H1 (cell line): ENCODE data around the gene FKBP8. TPM values are rescaled to one million over a fixed set of nuclear protein-coding genes. Genes with fewer than 3 reads are reported as not detected.

Experiments used
- BCL11A ChIP-seq, 2 experiments: IDR thresholded peaks; one replicate each; pipeline ENCODE4 v1.6.1; 2011; ENCODE audit warnings: low read depth in 2 of 2, low read length in 2 of 2, mild to moderate bottlenecking in 2 of 2
- CTCF ChIP-seq, 3 experiments: IDR thresholded peaks; 1 replicate in 2 of 3; 2 replicates in 1 of 3; pipeline versions ENCODE4 v1.5.1 to v1.6.1; 2011; ENCODE audit warnings: low read length in 3 of 3, mild to moderate bottlenecking in 3 of 3, inconsistent platforms in 2 of 3, low read depth in 1 of 3, moderate library complexity in 1 of 3; ENCODE audit not compliant: insufficient read depth in 1 of 3; ENCODE audit errors: control extremely low read depth in 1 of 3
- KDM4A ChIP-seq: IDR thresholded peaks from one replicate; pipeline ENCODE4 v1.7.1; 2012; ENCODE audit warnings: low read depth, mild to moderate bottlenecking, moderate library complexity, low read length, inconsistent platforms; ENCODE audit not compliant: severe bottlenecking
- KDM5A ChIP-seq: fragments of 200-600 bp; IDR thresholded peaks from 2 replicates; pipeline ENCODE4 v1.7.1; 2012; ENCODE audit warnings: mild to moderate bottlenecking, low read length, inconsistent platforms, mixed read lengths
- MAX ChIP-seq: IDR thresholded peaks from 2 replicates; pipeline ENCODE4 v1.6.1; 2012; ENCODE audit warnings: inconsistent platforms
- POLR2AphosphoS5 ChIP-seq: IDR thresholded peaks from 2 replicates; pipeline ENCODE4 v1.6.1; 2011; ENCODE audit warnings: low read depth, low read length
- SIRT6 ChIP-seq: IDR thresholded peaks from one replicate; pipeline ENCODE4 v1.7.1; 2012; ENCODE audit warnings: low read length, inconsistent platforms
- SP4 ChIP-seq: IDR thresholded peaks from 2 replicates; pipeline ENCODE4 v1.6.1; 2012; ENCODE audit warnings: low read length, inconsistent platforms
- TAF1 ChIP-seq: IDR thresholded peaks from 2 replicates; pipeline ENCODE4 v1.6.1; 2011; ENCODE audit warnings: mild to moderate bottlenecking, low read depth, low read length
- TEAD4 ChIP-seq: IDR thresholded peaks from 2 replicates; pipeline ENCODE4 v1.6.1; 2012; ENCODE audit warnings: low read depth, low read length, inconsistent platforms, mixed read lengths
- polyA plus RNA-seq, 7 experiments: library from polyadenylated mRNA; depleted of rRNA in 3 of 7; stranded (reverse) in 5 of 7; unstranded in 2 of 7; fragments of >200 nt in 5 of 7; fragments of 200-250 nt in 2 of 7; gene quantifications; 1 replicate in 5 of 7; 2 replicates in 1 of 7; 4 replicates in 1 of 7; pipeline versions ENCODE4 v1.2.1 to v1.2.3, GENCODE V29; 2011 to 2013; ENCODE audit warnings: missing spikeins in 2 of 7, mixed read lengths in 2 of 7
- total RNA-seq: library from RNA; stranded (reverse); fragmentation: NEBNext Ultra II Directional; extraction: Animal tissue kit (Norgen Biotek cat#: 25700); gene quantifications from 2 replicates; pipeline ENCODE4 v1.2.1, GENCODE V29; 2021

The FKBP8 gene
- total and polyA plus RNA-seq, 2 of the 8 experiments (the other 6 are each of a cell fraction or from before 2014, with no cell fraction given): 264 to 309 TPM

DNA sequence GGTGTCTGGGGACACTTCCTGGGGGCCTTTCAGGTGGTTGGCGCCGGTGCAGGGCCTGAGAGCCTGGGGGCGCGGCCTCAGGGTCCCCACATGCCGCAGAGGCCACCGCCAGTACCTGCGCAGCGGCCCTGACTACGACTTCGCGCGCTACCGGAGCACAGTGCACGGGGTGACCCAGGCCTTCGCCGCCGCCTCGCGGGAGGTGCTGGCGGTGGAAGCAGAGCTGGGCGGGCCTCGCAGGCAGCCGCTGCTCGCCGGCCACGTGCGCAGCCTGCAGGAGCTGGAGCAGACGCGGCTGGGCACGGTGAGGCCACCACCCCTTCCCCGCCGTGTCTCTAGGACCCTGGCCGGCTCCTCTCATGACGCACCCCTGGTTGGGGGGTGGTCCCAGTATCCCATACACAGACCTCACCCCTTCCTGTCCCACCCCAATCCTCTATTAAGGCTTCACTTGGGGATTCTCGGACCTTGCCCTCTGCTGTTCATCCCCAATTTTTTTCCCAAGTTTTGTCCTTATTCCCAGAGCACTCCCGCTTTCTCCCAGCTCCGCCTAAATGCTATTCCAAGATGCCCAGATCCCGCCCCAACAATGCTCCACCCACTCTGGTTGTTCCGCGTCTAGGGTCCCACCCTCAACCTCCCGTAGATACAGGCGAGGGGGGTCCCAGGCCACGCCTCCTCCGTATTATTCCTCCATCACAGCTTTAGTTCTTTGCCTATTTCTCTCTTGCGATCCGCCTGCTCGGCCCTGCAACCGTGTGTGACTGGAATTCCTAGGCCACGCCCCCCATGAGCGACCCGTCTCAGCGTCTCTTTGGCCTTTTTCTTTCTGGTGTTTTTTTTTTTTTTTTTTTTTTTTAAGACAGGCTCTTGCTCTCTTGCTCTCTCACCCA is 46.3 kb upstream of the FKBP8 start (continued):
- TF ChIP-seq CTCF (IDR thresholded peaks at IDR 0.05; ENCODE audit: control extremely low read depth in 1 of 3, insufficient read depth in 1 of 3, low read depth in 1 of 3, low read length in 3 of 3): peak in 1 of 3 experiments; percentile 2; a peak in 1 of 4 replicates
- peak; percentile 52; the same call in 1 of the 2 replicates for TF ChIP-seq TAF1
- TF ChIP-seq MAX: peak; percentile 97
- TF ChIP-seq SP4: no peak
- TF ChIP-seq KDM5A: no peak
- TF ChIP-seq POLR2AphosphoS5: peak; percentile 32; the same call in 1 of the 2 replicates
- peak; percentile 29 for TF ChIP-seq KDM4A
- 0 out of 2 replicates have a peak, but pooled peaks have one; percentile 19 for TF ChIP-seq TEAD4
- TF ChIP-seq BCL11A (IDR thresholded peaks at IDR 0.05; ENCODE audit: low read depth in 2 of 2, low read length in 2 of 2): no peak
- TF ChIP-seq SIRT6: no peak
